ENCODE results near the gene HDAC4. TPM values are rescaled to one million over a fixed set of nuclear protein-coding genes. Genes with fewer than 3 reads are reported as not detected.

HDAC4 gene
- polyA plus RNA-seq, 3 donors, result 12.3 to 22.6 (median 14.5) TPM

GRCh38 chr2:239025096-239025801 lies 375.6 kb downstream of the HDAC4 start:
- no peak for DNase-seq (ENCODE audit: extremely low read depth in 1 of 11, low read depth in 9 of 11, low spot score in 4 of 11)

GRCh38 chr2:239024226-239024625 lies 376.6 kb downstream of the HDAC4 start:
- no peak for DNase-seq (ENCODE audit: extremely low read depth in 1 of 11, low read depth in 9 of 11, low spot score in 4 of 11)

GRCh38 chr2:239022437-239023260 lies 378.2 kb downstream of the HDAC4 start:
- DNase-seq (ENCODE audit: extremely low read depth in 1 of 11, low read depth in 9 of 11, low spot score in 4 of 11), result no peak

GRCh38 chr2:239021651-239022436 lies 379.0 kb downstream of the HDAC4 start:
- no peak for DNase-seq (ENCODE audit: extremely low read depth in 1 of 11, low read depth in 9 of 11, low spot score in 4 of 11)

GRCh38 chr2:239021224-239021623 lies 379.6 kb downstream of the HDAC4 start:
- DNase-seq (ENCODE audit: extremely low read depth in 1 of 11, low read depth in 9 of 11, low spot score in 4 of 11), result no peak

GRCh38 chr2:239020541-239021041 lies 380.2 kb downstream of the HDAC4 start:
- no peak for DNase-seq (ENCODE audit: extremely low read depth in 1 of 11, low read depth in 9 of 11, low spot score in 4 of 11)

- no peak for DNase-seq (ENCODE audit: extremely low read depth in 1 of 11, low read depth in 9 of 11, low spot score in 4 of 11)
Observed at GRCh38 chr2:239019183-239019581, 381.6 kb downstream of the HDAC4 start.

- DNase-seq (ENCODE audit: extremely low read depth in 1 of 11, low read depth in 9 of 11, low spot score in 4 of 11), result no peak
Observed at GRCh38 chr2:239018271-239019182, 382.3 kb downstream of the HDAC4 start.

GRCh38 chr2:239017491-239018098 lies 383.2 kb downstream of the HDAC4 start:
- DNase-seq (ENCODE audit: extremely low read depth in 1 of 11, low read depth in 9 of 11, low spot score in 4 of 11), result no peak

GRCh38 chr2:239015901-239016675 lies 384.7 kb downstream of the HDAC4 start:
- DNase-seq (ENCODE audit: extremely low read depth in 1 of 11, low read depth in 9 of 11, low spot score in 4 of 11), result no peak

GRCh38 chr2:239015218-239015900 lies 385.5 kb downstream of the HDAC4 start:
- DNase-seq (ENCODE audit: extremely low read depth in 1 of 11, low read depth in 9 of 11, low spot score in 4 of 11), result no peak

GRCh38 chr2:239014458-239015217 lies 386.2 kb downstream of the HDAC4 start:
- no peak for DNase-seq (ENCODE audit: extremely low read depth in 1 of 11, low read depth in 9 of 11, low spot score in 4 of 11)

- no peak for DNase-seq (ENCODE audit: extremely low read depth in 1 of 11, low read depth in 9 of 11, low spot score in 4 of 11)
Observed at GRCh38 chr2:239013678-239013976, 387.2 kb downstream of the HDAC4 start.

GRCh38 chr2:239012936-239013677 lies 387.7 kb downstream of the HDAC4 start:
- no peak for DNase-seq (ENCODE audit: extremely low read depth in 1 of 11, low read depth in 9 of 11, low spot score in 4 of 11)

- DNase-seq (ENCODE audit: extremely low read depth in 1 of 11, low read depth in 9 of 11, low spot score in 4 of 11), result no peak
Observed at GRCh38 chr2:239012228-239012627, 388.6 kb downstream of the HDAC4 start.

- DNase-seq (ENCODE audit: extremely low read depth in 1 of 11, low read depth in 9 of 11, low spot score in 4 of 11), result no peak
Observed at GRCh38 chr2:239009589-239009961, 391.2 kb downstream of the HDAC4 start.
